Skeletal muscle satellite cell (primary cell): ENCODE measurements around the gene IQUB.
"Not testable (repeated sequence)": the region's sequence is repeated elsewhere in the genome, so short reads cannot be mapped to it uniquely, and the experiment has no call there.

Experiments used
- H3K27me3 ChIP-seq: 2 replicates; pipeline ENCODE4 v1.7.0; 2013; ENCODE audit warnings: low read length; ENCODE audit not compliant: control insufficient read depth, insufficient read depth
- H3K36me3 ChIP-seq: 2 replicates; pipeline ENCODE4 v1.7.0; 2013; ENCODE audit warnings: mild to moderate bottlenecking, control low read depth, low read length; ENCODE audit not compliant: insufficient read depth
- H3K4me1 ChIP-seq: 2 replicates; pipeline ENCODE4 v1.7.0; 2013; ENCODE audit warnings: low read length; ENCODE audit not compliant: control insufficient read depth, insufficient read depth
- H3K4me2 ChIP-seq: 2 replicates; pipeline ENCODE4 v1.7.0; 2013; ENCODE audit warnings: mild to moderate bottlenecking, low read length
- H3K4me3 ChIP-seq: 2 replicates; pipeline ENCODE4 v1.7.0; 2013; ENCODE audit warnings: low read length
- H3K9ac ChIP-seq: 2 replicates; pipeline ENCODE4 v1.7.0; 2013; ENCODE audit warnings: mild to moderate bottlenecking, low read depth, low read length, moderate library complexity
- H3K9me3 ChIP-seq: replicated peaks from 2 replicates; pipeline ENCODE4 v1.7.0; 2013; ENCODE audit warnings: mild to moderate bottlenecking, control low read depth, low read length

The IQUB gene

GRCh38 chr7:123538897-123539296 lies 4.5 kb upstream of the IQUB start:
- Histone ChIP-seq H3K4me3 (no peak overlapping the region), H3K27me3 (no peaks in the 10 kb centered on the region)

GRCh38 chr7:123538189-123538714 lies 3.9 kb upstream of the IQUB start:
- Histone ChIP-seq H3K4me2 (peak overlapping the region; percentile 18), H3K4me3 (peak overlapping the region; percentile 17), H3K27me3 (no peaks in the 10 kb centered on the region), H3K36me3 (no peaks in the 10 kb centered on the region), H3K9ac (no peak overlapping the region), H3K4me1 (peaks cover 34% of the 10 kb centered on the region), H3K9me3 (no peaks in the 10 kb centered on the region)

More at GRCh38 chr7:123538897-123539296, 4.5 kb upstream of the IQUB start:
- Histone ChIP-seq H3K4me1 (peaks cover 33% of the 10 kb centered on the region), H3K36me3 (peaks cover 3% of the 10 kb centered on the region), H3K9me3 (no peaks in the 10 kb centered on the region), H3K9ac (no peak overlapping the region), H3K4me2 (no peak overlapping the region)

- Histone ChIP-seq H3K4me2 (no peak overlapping the region), H3K27me3 (no peaks in the 10 kb centered on the region), H3K9me3 (no peaks in the 10 kb centered on the region), H3K4me3 (no peak overlapping the region), H3K36me3 (no peaks in the 10 kb centered on the region), H3K4me1 (peaks cover 36% of the 10 kb centered on the region), H3K9ac (no peak overlapping the region)
Observed at GRCh38 chr7:123537026-123537642, 2.7 kb upstream of the IQUB start.

GRCh38 chr7:123535517-123535916 lies 1.1 kb upstream of the IQUB start:
- H3K4me3 ChIP-seq = peak overlapping the region; percentile 72
- H3K36me3 ChIP-seq = no peaks in the 10 kb centered on the region
- H3K27me3 ChIP-seq = no peaks in the 10 kb centered on the region
- H3K9me3 ChIP-seq = no peaks in the 10 kb centered on the region
- H3K4me2 ChIP-seq = peak overlapping the region; percentile 75
- H3K4me1 ChIP-seq = peaks cover 28% of the 10 kb centered on the region
- H3K9ac ChIP-seq = peak overlapping the region; percentile 30

GRCh38 chr7:123533929-123534382 lies 439 bp downstream of the IQUB start:
- H3K36me3 ChIP-seq = no peaks in the 10 kb centered on the region
- peak overlapping the region; percentile 48 for H3K9ac ChIP-seq
- peak overlapping the region; percentile 75 for H3K4me3 ChIP-seq
- H3K27me3 ChIP-seq = no peaks in the 10 kb centered on the region
- peaks cover 24% of the 10 kb centered on the region for H3K4me1 ChIP-seq
- H3K9me3 ChIP-seq = no peaks in the 10 kb centered on the region
- H3K4me2 ChIP-seq = peak overlapping the region; percentile 88

GRCh38 chr7:123533553-123533917 lies 860 bp downstream of the IQUB start:
- Histone ChIP-seq H3K27me3 (no peaks in the 10 kb centered on the region), H3K4me1 (peaks cover 20% of the 10 kb centered on the region), H3K9me3 (no peaks in the 10 kb centered on the region), H3K9ac (no peak overlapping the region), H3K36me3 (no peaks in the 10 kb centered on the region), H3K4me2 (peak overlapping the region; percentile 88), H3K4me3 (no peak overlapping the region)

- H3K4me3 ChIP-seq = peak overlapping the region; percentile 61
- not testable (repeated sequence) for H3K27me3 ChIP-seq, H3K9me3 ChIP-seq, H3K36me3 ChIP-seq
- H3K4me1 ChIP-seq = peaks cover 15% of the 10 kb centered on the region
- peak overlapping the region; percentile 73 for H3K4me2 ChIP-seq
- peak overlapping the region; percentile 47 for H3K9ac ChIP-seq
Observed at GRCh38 chr7:123532788-123533552, 1.4 kb downstream of the IQUB start.

GRCh38 chr7:123532343-123532742 lies 2.1 kb downstream of the IQUB start:
- H3K9ac ChIP-seq, H3K27me3 ChIP-seq, H3K9me3 ChIP-seq, H3K4me1 ChIP-seq, H3K36me3 ChIP-seq: not testable (repeated sequence)
- Histone ChIP-seq H3K4me2 (peak overlapping the region; percentile 73), H3K4me3 (peak overlapping the region; percentile 61)

- not testable (repeated sequence) for H3K4me1 ChIP-seq, H3K9me3 ChIP-seq, H3K4me2 ChIP-seq, H3K9ac ChIP-seq, H3K4me3 ChIP-seq, H3K36me3 ChIP-seq, H3K27me3 ChIP-seq
Observed at GRCh38 chr7:123530035-123530591, 4.3 kb downstream of the IQUB start.

GRCh38 chr7:123528265-123528664 lies 6.1 kb downstream of the IQUB start:
- H3K9ac ChIP-seq = no peak overlapping the region
- no peaks in the 10 kb centered on the region for H3K36me3 ChIP-seq
- no peaks in the 10 kb centered on the region for H3K27me3 ChIP-seq
- no peak overlapping the region for H3K4me3 ChIP-seq
- peaks cover 2% of the 10 kb centered on the region for H3K4me1 ChIP-seq
- H3K9me3 ChIP-seq = no peaks in the 10 kb centered on the region
- H3K4me2 ChIP-seq = no peak overlapping the region

- not testable (repeated sequence) for H3K4me3 ChIP-seq, H3K36me3 ChIP-seq, H3K9ac ChIP-seq, H3K9me3 ChIP-seq, H3K4me2 ChIP-seq, H3K27me3 ChIP-seq, H3K4me1 ChIP-seq
Observed at GRCh38 chr7:123527712-123528225, 6.6 kb downstream of the IQUB start.
